HG03460 (cell line): ENCODE results near the gene RINT1.
"Not testable (repeated sequence)": the region's sequence is repeated elsewhere in the genome, so short reads cannot be mapped to it uniquely, and the experiment has no call there.

Experiments used
- ATAC-seq: cut with Tn5 transposase; IDR thresholded peaks from one replicate; pipeline ENCODE4 v1.9.1; 2021; ENCODE audit not compliant: unreplicated experiment

RINT1 gene

DNA sequence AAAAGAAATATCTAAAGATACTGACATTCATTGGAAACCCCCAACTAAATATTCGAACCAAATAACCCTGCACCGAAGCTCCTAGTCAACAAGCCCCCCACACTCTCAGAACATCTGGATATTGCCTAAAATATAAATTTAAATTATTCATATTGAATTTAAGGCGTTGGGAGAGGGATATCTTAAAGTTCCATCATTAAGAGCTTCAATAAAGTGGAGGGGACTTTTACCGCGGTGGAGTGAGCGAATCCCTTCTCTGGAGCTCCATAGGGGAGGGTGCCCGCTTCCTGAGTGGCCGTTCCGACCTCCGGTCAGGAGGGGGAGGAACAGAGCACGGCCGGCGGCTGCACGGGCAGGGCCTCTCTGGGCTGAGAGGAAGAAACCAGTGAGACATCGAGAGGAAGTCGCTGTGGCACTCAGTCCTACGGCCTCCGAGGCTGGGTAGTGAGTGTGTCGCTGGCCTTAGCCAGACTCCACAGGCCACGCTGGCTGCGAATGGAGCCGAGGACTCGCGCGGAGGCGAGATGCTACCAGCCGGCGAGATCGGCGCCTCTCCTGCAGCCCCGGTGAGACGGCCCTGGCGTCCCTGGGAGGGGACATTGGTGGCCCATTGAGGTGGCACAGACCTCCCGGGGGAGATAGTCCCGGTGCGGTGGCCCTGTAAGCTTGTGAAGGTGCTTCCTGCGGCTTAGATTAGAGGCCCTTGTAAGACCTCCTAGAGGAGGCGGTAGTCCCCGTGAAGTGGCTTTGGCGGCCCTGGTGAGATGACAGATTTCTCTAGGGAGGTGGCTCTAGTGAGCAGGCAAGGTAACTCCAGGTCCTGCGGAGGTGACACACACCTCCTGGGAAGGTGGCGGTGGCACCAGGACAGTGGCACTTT lies at the start of gene RINT1:
TSS of gene RINT1 (plus strand) at position 410 of the 880 bp plus-strand sequence. CDS start at position 525, 115 bp downstream.
- peak; percentile 93 for ATAC-seq

DNA sequence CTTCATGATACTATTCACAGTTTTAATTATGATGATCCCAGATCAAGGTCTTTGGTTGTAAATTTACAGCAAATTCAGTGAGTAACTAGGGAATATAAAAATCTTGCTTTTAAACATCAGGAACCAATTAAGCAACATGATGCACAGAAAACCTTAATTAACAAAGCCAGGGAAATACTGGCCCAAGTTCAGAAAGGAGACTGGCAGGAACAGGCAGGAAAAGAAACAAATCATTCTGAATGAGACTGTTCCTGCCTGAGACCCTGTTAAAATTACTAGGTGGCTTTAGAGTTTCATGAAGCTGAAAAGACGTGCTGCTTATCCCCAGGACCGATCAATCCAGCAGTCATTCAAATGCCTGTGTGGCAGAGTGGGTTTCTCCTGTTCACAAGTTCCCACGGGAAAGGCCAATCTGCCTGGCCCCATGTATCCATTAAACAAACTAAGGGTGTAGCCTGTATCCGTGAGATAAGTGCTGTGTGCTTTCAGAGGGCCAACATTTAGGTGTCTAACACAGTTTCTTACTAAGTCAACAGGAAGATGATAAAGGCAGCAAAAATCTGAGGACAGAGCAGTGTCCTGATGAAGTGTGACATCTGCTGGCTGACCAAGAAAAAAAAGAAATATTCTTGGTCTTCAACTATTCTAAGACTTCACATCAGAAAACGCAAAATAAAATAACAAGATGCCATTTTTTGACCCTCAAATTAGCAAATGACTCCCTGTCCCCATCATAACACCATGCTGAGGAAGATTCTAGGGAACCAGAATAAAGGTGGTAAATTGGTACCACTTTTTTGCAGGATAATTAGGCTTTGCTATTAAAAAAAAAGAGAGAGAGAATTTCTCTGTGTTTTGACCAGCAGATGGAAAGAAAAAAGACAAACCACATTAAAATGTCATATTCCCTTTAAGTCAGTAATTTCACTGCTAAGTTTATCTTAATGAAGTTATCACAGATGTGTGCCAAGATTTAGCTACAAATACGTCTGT lies 44.1 kb upstream of the RINT1 start:
- ATAC-seq: no peak

DNA sequence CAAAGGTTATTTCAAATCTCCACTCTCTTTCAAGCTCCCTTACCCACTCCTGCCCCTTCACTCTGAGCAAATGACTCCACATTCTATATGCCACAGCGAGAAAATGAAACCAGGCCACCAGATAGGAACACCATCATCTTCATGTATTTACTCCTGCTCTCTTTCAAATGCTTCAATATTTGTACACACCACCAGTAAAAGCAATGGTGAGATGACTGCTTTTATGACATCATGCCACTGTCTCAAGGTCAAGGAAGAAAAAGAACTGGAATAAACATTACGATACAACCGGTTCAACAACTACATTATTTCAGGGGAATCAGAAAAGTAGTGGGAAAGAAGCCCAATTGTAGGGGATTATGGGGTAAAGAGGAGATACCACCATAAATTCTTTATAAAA lies 42.6 kb upstream of the RINT1 start:
- no peak for ATAC-seq

DNA sequence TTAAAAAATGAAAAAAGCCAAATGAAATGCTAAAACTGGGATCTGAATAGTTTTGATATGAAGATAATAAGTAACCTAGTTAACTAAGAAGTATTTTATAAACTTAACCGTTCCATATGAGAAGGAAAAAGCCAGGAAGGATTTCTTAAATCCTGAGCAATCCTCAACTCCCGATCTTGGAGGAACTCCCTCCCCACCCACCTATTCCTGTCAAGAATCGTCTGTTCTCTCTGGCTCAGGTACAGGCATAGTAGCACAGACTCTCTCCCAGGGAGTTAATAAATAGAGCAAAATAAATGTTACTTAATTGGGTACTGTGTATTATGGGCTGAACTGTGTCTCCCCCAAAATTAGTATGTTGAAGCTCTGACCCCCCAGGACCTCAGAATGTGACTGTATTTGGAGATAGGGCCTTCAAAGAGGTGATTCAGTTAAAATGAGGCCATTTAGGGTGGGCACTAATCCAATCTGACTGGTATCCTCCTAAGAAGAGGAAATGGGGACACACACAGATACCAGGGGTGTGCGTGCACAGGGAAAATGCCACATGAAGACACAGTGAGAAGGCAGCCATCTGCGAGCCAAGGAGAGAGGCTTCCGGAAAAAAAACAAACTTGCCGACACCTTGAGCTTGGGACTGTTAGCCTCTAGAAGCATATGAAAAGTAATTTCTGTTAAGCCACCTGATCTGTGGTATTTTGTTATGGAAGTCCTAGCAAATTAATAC lies 38.6 kb upstream of the RINT1 start:
- ATAC-seq: no peak

DNA sequence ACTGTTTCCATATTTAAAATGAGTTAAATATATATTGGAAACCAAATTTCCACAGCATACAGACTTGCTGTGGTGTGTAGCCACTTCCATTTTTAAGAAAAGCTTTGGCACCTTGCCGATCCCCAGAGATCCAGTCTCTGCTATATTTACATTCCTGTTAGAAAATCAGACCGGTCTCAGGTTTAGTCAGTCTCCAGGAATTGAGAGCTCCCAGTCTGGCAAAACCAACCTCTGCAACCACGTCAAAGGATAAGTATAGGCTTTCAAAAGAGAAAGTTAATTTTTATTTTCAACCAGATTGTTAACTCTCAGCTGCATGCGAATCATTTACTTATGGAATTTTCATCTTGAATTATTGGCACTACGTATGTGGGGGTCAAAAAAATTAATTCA lies 38.1 kb upstream of the RINT1 start:
- no peak for ATAC-seq

DNA sequence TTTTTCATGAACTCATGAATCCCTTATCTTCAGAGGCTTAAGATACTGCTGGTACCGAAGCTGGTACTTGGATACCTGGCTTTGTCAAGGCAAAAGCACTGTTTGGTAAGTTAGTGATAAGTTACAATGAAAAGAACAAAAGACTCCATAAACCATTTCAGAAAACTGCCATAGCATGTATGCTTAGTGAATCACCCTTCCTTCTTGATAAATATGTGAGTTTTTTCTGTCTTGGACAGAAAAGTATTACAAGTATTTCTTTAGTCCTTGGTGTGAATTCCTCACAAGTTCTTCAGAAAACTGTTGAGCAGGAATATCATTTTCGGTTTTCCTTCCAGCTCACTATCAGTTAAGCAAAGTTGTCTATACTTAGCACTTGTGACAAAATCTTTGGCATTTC lies 35.5 kb upstream of the RINT1 start:
- no peak for ATAC-seq

DNA sequence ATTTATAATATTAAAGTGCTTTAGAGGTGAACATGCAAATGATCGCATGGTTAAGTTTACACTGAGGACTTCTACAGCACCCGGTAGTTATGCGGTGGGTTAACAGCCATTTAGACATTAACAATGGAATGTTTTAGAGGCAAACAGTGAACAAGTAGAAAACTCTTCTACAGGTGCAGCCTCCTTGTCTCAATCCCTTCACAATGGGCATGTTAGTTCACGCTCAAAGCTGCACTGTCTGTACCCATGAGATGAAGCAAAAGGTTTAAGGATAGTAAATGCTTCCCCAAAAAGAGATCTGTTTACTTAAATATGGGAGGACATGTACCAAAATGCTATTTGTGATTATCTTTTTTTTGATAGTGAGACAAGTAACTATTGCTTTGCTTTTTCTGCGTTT lies 35.0 kb upstream of the RINT1 start:
- ATAC-seq: no peak

DNA sequence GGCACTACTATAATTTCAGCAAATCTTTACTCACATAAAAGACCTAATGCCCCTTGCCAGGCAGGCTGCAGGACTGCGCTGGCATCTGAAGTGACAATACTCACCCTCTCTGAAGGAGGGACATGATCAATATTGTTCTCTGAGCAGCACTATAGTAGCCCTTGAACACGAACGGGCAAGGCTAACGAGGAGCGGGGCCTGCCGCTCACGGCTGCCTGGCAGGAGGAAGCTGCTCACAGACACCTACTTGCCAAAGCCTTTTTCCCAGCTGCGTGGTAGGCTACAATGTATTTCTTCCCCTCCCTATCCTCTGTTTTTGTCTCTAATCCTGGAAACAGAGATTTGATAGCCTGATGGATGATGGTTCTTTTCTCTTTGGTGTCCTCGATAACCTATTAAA lies 29.8 kb upstream of the RINT1 start:
- ATAC-seq: no peak

DNA sequence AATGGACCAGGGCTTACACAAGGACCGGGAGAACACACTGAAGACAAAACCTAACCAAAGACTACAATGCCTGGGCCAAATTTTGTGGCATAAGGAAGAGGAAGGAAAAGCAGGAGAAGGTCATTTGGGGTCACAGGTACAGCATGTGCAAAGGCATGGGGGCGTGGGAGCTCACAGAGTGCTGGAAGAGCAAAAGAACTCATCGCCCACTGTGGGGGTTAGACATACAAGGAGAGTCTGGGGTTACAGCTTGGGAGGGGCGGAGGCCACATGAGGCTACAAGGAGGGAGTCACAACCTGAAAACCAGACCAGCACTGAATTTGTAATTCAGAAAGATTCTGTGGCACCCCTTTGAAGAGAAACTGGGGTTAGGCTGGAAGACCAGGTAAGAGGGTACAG lies 19.6 kb upstream of the RINT1 start:
- ATAC-seq: no peak

DNA sequence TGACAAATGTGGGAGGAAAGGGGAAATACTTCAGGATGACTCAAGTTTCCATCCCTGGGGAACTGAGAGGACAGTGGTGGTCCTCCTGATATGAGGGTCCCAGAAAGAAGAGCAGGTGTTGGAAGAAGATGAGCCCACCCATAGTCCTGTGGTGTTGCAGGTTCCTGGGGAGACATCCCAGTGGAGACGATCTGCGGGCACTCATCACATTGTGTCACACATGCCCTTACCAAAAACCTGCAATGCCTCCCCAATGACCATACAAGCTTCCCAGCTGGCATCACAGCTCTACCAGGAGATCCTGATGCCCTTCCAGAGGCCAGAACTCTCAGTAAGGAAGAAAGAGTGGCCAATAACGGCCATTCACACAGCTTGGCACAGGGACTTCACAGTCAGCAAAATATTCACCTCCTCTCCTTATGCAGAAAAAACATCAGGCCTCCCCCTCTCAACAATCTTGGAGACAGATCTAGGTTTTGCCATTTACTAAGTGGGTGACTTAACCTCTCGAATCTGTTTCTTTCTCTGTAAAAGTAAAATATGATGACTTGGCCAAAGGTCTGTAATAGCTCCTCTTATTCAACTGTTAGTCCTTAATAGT lies 19.0 kb upstream of the RINT1 start:
- ATAC-seq: no peak

DNA sequence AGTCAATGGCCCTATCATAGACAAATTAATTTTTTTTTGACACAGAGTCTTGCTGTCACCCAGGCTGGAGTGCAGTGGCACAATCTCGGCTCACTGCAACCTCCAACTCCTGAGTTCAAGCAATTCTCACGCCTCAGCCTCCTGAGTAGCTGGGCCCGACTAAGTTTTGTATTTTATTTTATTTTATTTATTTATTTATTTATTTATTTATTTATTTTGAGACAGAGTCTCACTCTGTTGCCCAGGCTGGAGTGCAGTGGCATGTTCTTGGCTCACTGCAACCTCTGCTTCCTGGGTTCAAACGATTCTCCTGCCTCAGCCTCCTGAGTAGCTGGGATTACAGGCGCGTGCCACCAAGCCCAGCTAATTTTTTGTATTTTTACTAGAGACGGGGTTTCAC lies 16.4 kb upstream of the RINT1 start:
- not testable (repeated sequence) for ATAC-seq

DNA sequence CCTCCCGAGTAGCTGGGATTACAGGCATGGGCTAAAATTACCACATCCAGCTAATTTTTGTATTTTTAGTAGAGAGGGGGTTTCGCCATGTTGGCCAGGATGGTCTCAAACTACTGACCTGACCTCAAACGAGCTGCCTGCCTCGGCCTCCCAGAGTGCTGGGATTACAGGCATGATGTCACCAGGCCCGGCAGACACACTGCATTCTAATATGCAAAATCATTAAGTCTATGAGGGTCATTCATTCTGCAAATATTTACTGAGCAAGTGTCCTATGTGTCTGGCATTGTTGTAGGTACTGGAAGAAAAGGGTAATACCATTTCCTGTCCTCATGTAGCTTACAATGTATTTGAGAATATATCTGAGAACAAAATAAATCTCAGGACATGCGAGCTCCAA lies 12.6 kb upstream of the RINT1 start:
- ATAC-seq: no peak

DNA sequence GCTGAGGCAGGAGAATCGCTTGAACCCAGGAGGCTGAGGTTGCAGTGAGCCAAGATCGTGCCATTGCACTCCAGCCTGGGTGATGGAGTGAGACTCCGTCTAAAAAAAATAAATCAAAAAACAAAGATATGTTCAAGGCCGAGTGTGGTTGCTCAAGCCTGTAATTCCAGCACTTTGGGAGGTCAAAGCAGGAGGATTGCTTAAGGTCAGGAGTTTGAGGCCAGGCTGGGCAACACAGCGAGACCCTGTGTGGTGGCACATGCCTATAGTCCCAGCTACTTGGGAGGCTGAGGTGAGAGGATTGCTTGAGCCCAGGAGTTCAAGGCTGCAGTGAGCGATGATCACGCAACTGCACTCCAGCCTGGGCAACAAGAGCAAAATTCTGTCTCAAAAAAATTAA lies 11.4 kb upstream of the RINT1 start:
- not testable (repeated sequence) for ATAC-seq

DNA sequence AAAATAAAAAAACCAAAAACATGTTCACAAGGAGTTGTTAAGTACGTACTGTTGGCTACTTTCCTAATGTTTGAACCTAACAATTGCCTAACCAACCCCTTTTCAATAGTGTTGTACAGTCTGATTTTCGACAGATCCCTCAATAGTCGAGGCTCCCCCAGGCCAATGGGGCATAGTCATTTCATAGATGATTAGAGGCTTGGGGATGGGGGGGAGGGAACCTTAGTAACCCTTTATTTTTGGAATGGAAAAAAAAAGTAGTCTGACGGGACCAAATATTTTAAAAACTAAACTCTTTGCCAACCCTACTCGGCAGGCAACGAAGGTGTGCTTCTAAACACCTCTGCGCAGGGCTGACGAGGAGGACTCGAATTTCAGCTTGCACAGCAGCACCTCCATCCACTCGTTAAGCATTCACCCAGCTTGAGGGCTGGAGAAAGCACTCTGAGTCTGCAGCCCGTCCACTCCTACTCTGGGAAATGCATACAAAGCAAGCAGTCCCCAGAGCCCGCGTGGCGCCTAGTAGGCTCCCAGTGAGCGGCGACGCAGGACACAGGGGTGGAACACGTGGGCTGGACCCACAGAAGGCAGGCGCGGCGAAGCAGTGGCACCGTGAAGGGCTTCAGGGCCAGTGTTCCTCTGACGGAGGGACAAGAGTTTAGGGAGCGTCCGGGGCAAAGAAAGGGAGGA lies 10.8 kb upstream of the RINT1 start:
- ATAC-seq: peak; percentile 47

DNA sequence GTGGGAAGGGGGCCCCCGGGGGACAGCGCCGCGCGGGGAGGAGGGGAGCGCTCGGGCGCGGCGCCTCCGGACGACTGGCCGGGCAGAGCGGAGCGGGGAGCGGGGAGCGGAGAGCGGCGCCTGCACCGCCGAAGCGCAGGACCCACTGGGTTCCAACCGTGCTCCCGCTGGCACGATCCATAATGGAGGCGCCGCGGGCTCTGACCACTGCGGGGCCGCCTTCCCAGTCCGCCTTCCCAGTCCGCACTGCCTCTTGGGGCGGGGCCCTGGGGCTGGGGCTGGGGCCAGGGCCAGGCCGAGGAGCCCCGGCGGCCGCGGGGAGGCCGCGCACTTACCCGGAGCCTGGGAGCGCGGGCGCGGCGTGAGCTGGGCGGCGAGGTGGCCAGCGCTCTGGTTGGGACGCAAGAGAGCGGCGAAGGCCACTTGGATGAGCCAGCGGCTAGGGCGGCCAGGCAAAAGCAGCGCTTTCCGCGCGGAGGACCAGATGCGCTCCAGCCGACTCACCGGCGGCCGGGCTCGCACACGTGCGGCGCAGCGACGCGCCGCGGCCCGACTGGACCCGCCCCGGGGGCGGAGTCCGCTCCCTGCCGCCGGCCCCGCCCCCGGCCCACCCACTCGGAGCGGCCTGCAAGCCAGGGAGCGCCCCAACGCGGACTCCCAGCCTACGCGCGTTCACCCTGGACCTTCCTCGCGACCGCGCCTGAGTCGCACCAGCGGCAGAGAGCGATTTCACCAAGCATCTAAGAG lies 10.1 kb upstream of the RINT1 start, which contains the start of gene PUS7:
TSS of gene PUS7 (minus strand) at position 555 of the 747 bp plus-strand sequence. CDS start 13,759 bp downstream, outside the sequence.
- peak; percentile 90 for ATAC-seq

DNA sequence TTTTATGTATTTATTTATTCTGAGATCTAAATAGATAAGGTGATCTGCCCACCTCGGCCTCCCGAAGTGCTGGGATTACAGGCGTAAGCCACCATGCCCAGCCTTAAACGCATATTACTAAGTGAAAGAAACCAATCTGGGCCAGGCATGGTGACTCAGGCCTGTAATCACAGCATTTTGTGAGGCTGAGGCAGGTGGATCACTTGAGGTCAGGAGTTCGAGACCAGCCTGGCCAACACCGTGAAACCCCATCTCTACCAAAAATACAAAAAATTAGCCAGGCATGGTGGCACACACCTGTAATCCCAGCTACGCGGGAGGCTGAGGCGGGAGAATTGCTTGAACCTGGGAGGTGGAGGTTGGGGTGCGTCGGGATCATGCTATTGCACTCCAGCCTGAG lies 7.6 kb upstream of the RINT1 start:
- ATAC-seq: not testable (repeated sequence)

DNA sequence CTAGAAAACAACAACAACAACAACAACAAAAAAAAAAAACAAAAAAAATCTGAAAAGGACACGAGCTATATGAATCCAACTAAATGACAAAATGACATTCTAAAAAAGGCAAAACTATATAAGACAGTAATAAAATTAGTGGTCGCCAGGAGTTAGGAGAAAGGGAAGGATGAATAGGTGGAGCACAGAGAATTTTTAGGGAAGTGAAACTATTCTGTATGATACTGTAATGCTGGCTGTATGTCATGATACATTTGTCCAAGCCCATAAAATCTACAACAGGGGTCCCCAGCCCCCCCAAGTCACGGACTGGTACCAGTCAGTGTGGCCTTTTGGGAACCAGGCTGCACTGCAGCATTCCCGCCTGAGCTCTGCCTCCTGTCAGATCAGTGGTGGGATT lies 7.2 kb upstream of the RINT1 start:
- no peak for ATAC-seq

DNA sequence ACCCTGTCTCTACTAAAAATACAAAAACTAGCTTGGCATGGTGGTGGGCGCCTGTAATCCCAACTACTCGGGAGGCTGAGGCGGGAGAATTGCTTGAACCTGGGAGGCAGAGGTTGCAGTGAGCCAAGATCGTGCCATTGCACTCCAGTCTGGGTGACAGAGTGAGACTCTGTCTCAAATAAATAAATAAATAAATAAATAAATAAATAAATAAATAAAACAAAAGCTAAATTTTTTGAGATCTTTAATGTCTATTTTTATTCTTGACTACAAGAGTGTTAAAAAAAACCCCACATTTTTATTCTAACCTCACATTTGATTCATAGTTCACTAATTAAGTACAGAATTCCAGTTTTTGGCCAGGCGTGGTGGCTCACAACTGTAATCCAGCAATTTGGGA lies 4.3 kb upstream of the RINT1 start:
- ATAC-seq: not testable (repeated sequence)

DNA sequence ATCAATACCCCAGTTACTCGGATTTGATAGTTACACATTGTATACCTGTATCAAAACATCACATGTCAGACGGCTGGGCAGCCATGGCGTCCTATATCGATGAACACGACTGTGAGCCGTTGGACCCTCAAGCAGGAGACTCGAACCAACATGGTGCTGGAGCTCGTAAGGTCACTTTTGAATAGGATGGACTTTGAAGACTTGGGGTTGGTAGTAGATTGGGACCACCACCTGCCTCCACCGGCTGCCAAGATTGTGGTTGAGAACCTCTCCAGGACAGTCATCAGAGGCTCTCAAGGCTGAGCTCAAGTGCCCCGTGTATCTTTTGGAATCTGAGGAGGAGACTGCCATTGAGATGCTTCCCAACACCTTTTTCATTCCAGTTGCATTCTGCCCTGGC lies 1.9 kb upstream of the RINT1 start:
- ATAC-seq: no peak
